ENCODE results near the gene PHRF1.
"Not testable (repeated sequence)": the region's sequence is repeated elsewhere in the genome, so short reads cannot be mapped to it uniquely, and the experiment has no call there.

PHRF1 gene

GRCh38 chr11:635945-636510 lies 59.8 kb downstream of the PHRF1 start:
- no peak for DNase-seq (ENCODE audit: low spot score)

GRCh38 chr11:636511-637332 lies 60.5 kb downstream of the PHRF1 start, which contains the start of gene DRD4:
Gene DRD4, plus strand, starts transcription at chr11:637269. Its CDS starts 36 bp downstream, at chr11:637305.
- DNase-seq (ENCODE audit: low spot score): no peak

GRCh38 chr11:637333-637592 lies 61.0 kb downstream of the PHRF1 start:
- no peak for DNase-seq (ENCODE audit: low spot score)

- no peak for DNase-seq (ENCODE audit: low spot score)
Measured at GRCh38 chr11:637593-638521, 61.6 kb downstream of the PHRF1 start.

- no peak for DNase-seq (ENCODE audit: low spot score)
Measured at GRCh38 chr11:638631-639331, 62.5 kb downstream of the PHRF1 start.

- no peak for DNase-seq (ENCODE audit: low spot score)
Measured at GRCh38 chr11:639332-639955, 63.2 kb downstream of the PHRF1 start.

GRCh38 chr11:640021-640706 lies 63.9 kb downstream of the PHRF1 start:
- no peak for DNase-seq (ENCODE audit: low spot score)

GRCh38 chr11:641806-642370 lies 65.6 kb downstream of the PHRF1 start:
- no peak for DNase-seq (ENCODE audit: low spot score)

- peak; percentile 41 for DNase-seq (ENCODE audit: low spot score)
Measured at GRCh38 chr11:643366-643765, 67.1 kb downstream of the PHRF1 start.

GRCh38 chr11:643849-644738 lies 67.8 kb downstream of the PHRF1 start:
- no peak for DNase-seq (ENCODE audit: low spot score)

GRCh38 chr11:645536-645935 lies 69.3 kb downstream of the PHRF1 start:
- DNase-seq (ENCODE audit: low spot score): no peak

GRCh38 chr11:646214-646613 lies 69.9 kb downstream of the PHRF1 start:
- no peak for DNase-seq (ENCODE audit: low spot score)

- DNase-seq (ENCODE audit: low spot score): not testable (repeated sequence)
Measured at GRCh38 chr11:647672-648158, 71.4 kb downstream of the PHRF1 start.

- no peak for DNase-seq (ENCODE audit: low spot score)
Measured at GRCh38 chr11:650482-650881, 74.2 kb downstream of the PHRF1 start.

GRCh38 chr11:653136-653535 lies 76.9 kb downstream of the PHRF1 start:
- not testable (repeated sequence) for DNase-seq (ENCODE audit: low spot score)

GRCh38 chr11:653837-654236 lies 77.6 kb downstream of the PHRF1 start:
- no peak for DNase-seq (ENCODE audit: low spot score)

- DNase-seq (ENCODE audit: low spot score): not testable (repeated sequence)
Measured at GRCh38 chr11:654444-654843, 78.2 kb downstream of the PHRF1 start.

GRCh38 chr11:655036-655726 lies 78.9 kb downstream of the PHRF1 start:
- DNase-seq (ENCODE audit: low spot score): no peak

- DNase-seq (ENCODE audit: low spot score): no peak
Measured at GRCh38 chr11:656426-656825, 80.2 kb downstream of the PHRF1 start.
